Endothelial cell of umbilical vein (primary cell): Measurements from ENCODE around the gene LRP1B. TPM values are rescaled to one million over a fixed set of nuclear protein-coding genes. Genes with fewer than 3 reads are reported as not detected.

Experiments used
- BruUV-seq: library from RNA; stranded (reverse); fragments of 400-500 nt; replicated peaks from 2 replicates; lab custom pipeline; 2021; lab: Mats Ljungman, UMichigan
- CTCF ChIA-PET: fragments of 300-600, 350-600 bp; sonication (Branson Sonifier 250); formaldehyde crosslinking; loops from one replicate; lab custom pipeline; 2021; ENCODE audit warnings: antibody characterized with exemption, inconsistent platforms; lab: Charles Lee
- POLR2A ChIA-PET: fragments of 300-600, 350-600 bp; sonication (Branson Sonifier 250); formaldehyde crosslinking; loops from one replicate; lab custom pipeline; 2021; ENCODE audit warnings: antibody characterized with exemption, inconsistent platforms; lab: Charles Lee
- DNase-seq: peaks from one replicate; pipeline ENCODE4 v3.0.0-alpha.2; 2011; ENCODE audit warnings: low read depth, low spot score
- FAIRE-seq: peaks from 2 replicates; lab custom pipeline; 2011; peaks lifted over from hg19 to GRCh38; lab: Jason Lieb, UNC
- H2AFZ ChIP-seq: 2 replicates; pipeline ENCODE4 v1.6.0; 2012; ENCODE audit warnings: low read depth, low read length, control low read depth, inconsistent platforms
- H3K27ac ChIP-seq: 2 replicates; pipeline ENCODE4 v1.5.1; 2011; ENCODE audit warnings: low read depth, mild to moderate bottlenecking, control low read depth, low read length, moderate library complexity; ENCODE audit not compliant: insufficient read depth
- H3K27me3 ChIP-seq, 2 experiments: 2 replicates each; pipeline versions ENCODE4 v1.6.0 to v1.6.1; 2011; ENCODE audit warnings: low read length in 2 of 2, mixed read lengths in 1 of 2; ENCODE audit not compliant: control insufficient read depth in 2 of 2, insufficient read depth in 2 of 2
- H3K36me3 ChIP-seq, 2 experiments: 2 replicates in 1 of 2; 3 replicates in 1 of 2; pipeline ENCODE4 v1.5.1; 2011; ENCODE audit warnings: low read length in 2 of 2, mild to moderate bottlenecking in 1 of 2, moderate library complexity in 1 of 2; ENCODE audit not compliant: control insufficient read depth in 2 of 2, insufficient read depth in 2 of 2; ENCODE audit errors: extremely low read depth in 1 of 2
- H3K4me1 ChIP-seq: 3 replicates; pipeline ENCODE4 v1.5.1; 2011; ENCODE audit warnings: mild to moderate bottlenecking, low read length; ENCODE audit not compliant: control insufficient read depth, insufficient read depth; ENCODE audit errors: extremely low read depth
- H3K4me2 ChIP-seq: 2 replicates; pipeline ENCODE4 v1.6.1; 2011; ENCODE audit warnings: low read length, control low read depth, mixed read lengths; ENCODE audit not compliant: insufficient read depth
- H3K4me3 ChIP-seq, 3 experiments: fragments of 200-600 bp in 1 of 3; sonication (generic), shearing (Covaris generic) in 1 of 3; replicated peaks in 1 of 3; 2 replicates each; pipeline ENCODE4 v1.5.1; 2011 to 2016; ENCODE audit warnings: control low read depth in 3 of 3, low read length in 3 of 3, mild to moderate bottlenecking in 2 of 3, inconsistent platforms in 1 of 3, low read depth in 1 of 3, moderate library complexity in 1 of 3; ENCODE audit not compliant: insufficient read depth in 1 of 3
- H3K79me2 ChIP-seq: 2 replicates; pipeline ENCODE4 v1.6.0; 2012; ENCODE audit warnings: low read length, inconsistent platforms; ENCODE audit not compliant: control insufficient read depth, insufficient read depth
- H3K9ac ChIP-seq: replicated peaks from 2 replicates; pipeline ENCODE3; 2011; ENCODE audit warnings: low read length, control low read depth; ENCODE audit not compliant: insufficient read depth; ENCODE audit errors: extremely low read depth
- H3K9me1 ChIP-seq: replicated peaks from 3 replicates; pipeline ENCODE4 v1.6.0; 2011; ENCODE audit warnings: mild to moderate bottlenecking, low read length; ENCODE audit not compliant: control insufficient read depth, insufficient read depth; ENCODE audit errors: extremely low read depth
- H3K9me3 ChIP-seq: replicated peaks from 2 replicates; pipeline ENCODE4 v1.5.1; 2012; ENCODE audit warnings: low read length, inconsistent platforms; ENCODE audit not compliant: control insufficient read depth, insufficient read depth
- H4K20me1 ChIP-seq: replicated peaks from 2 replicates; pipeline ENCODE3; 2011; ENCODE audit warnings: mild to moderate bottlenecking, low read length; ENCODE audit not compliant: control insufficient read depth, insufficient read depth; ENCODE audit errors: extremely low read depth
- CTCF ChIP-seq, 2 donors: IDR thresholded peaks; 1 replicate in 1 of 2; 2 replicates in 1 of 2; pipeline ENCODE4 v1.5.1; 2011; ENCODE audit warnings: low read length in 2 of 2, mild to moderate bottlenecking in 2 of 2, moderate library complexity in 2 of 2, control low read depth in 1 of 2, inconsistent platforms in 1 of 2, low read depth in 1 of 2; ENCODE audit not compliant: insufficient read depth in 1 of 2; ENCODE audit errors: extremely low read depth in 1 of 2
- EZH2 ChIP-seq: IDR thresholded peaks from 2 replicates; pipeline ENCODE4 v1.6.1; 2012; ENCODE audit warnings: borderline replicate concordance, low read depth, mild to moderate bottlenecking, moderate library complexity, low read length, inconsistent platforms; ENCODE audit not compliant: severe bottlenecking
- FOS ChIP-seq: IDR thresholded peaks from 2 replicates; pipeline ENCODE4 v1.6.1; 2011; ENCODE audit warnings: mild to moderate bottlenecking, low read length, moderate library complexity, borderline replicate concordance; ENCODE audit not compliant: insufficient read depth
- GATA2 ChIP-seq: IDR thresholded peaks from 2 replicates; pipeline ENCODE4 v1.7.0; 2011; ENCODE audit warnings: low read depth, mild to moderate bottlenecking, moderate library complexity, mixed read lengths, low read length; ENCODE audit not compliant: insufficient read length, insufficient read depth
- JUN ChIP-seq: IDR thresholded peaks from 2 replicates; pipeline ENCODE4 v1.6.1; 2011; ENCODE audit warnings: borderline replicate concordance, low read depth; ENCODE audit not compliant: insufficient read length, insufficient read depth
- MYC ChIP-seq: IDR thresholded peaks from one replicate; pipeline ENCODE4 v1.6.1; 2011; ENCODE audit warnings: mild to moderate bottlenecking, low read depth, low read length
- POLR2A ChIP-seq: IDR thresholded peaks from 2 replicates; pipeline ENCODE4 v1.6.1; 2012; ENCODE audit warnings: low read depth, mild to moderate bottlenecking, control low read depth, low read length
- POLR2AphosphoS5 ChIP-seq: IDR thresholded peaks from 2 replicates; pipeline ENCODE4 v1.6.1; 2012; ENCODE audit warnings: low read depth, mild to moderate bottlenecking, control low read depth, low read length, moderate library complexity; ENCODE audit not compliant: insufficient read depth
- dilution Hi-C: fragments of 300-500 bp; cut with MboI; formaldehyde crosslinking; loops from one replicate; pipeline ENCODE4 v1.15.0; 2019; ENCODE audit warnings: low sequenced_read_pairs; ENCODE audit not compliant: extremely low pct_ligation_motif_present
- intact Hi-C: fragments of 100-400 bp; cut with micrococcal nuclease; formaldehyde crosslinking; loops from one replicate; pipeline ENCODE4 v1.10.0; 2022
- polyA plus RNA-seq, 4 experiments: library from polyadenylated mRNA; depleted of rRNA in 3 of 4; stranded (reverse) in 3 of 4; unstranded in 1 of 4; fragments of >200 nt; gene quantifications; 2 replicates each; pipeline versions ENCODE4 v1.2.1 to v1.2.3, GENCODE V29; 2011 to 2012; ENCODE audit warnings: missing spikeins in 1 of 4
- total RNA-seq: library from RNA; stranded (reverse); gene quantifications from 2 replicates; pipeline ENCODE4 v1.2.3, GENCODE V29; 2021
- TF ChIP-seq, protein P1 (sequence below): IDR thresholded peaks from 2 replicates; pipeline ENCODE4 v1.6.1; 2011; ENCODE audit not compliant: insufficient read depth, insufficient read length

Gene LRP1B
- total and polyA plus RNA-seq, 2 donors (not counting 3 experiments of a cell fraction or from before 2014, with no cell fraction given) = 0.03 to 0.07 TPM

DNA sequence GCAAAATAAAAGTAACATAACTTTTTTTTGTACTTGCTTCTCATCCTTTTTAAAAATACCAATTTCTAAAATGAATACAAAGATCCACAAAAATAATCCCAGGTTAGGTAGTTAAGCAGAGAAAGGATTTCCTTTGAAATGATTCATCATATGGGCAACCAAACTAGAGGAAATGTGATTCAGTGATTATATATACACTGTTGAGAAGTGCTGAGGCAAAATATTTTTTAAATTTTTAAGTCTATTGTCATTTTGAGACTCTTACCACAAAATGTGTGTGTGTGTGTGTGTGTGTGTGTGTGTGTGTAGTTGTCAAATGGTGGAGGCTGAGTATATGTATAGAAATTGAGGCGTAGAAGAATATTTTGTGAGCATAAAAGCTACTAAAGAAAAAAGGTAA lies 1075.3 kb downstream of the LRP1B start:
- Histone ChIP-seq H3K27me3 (no peaks in the 10 kb centered on the region), H3K9ac (no peak overlapping the region), H3K27ac (peak overlapping the region; percentile 43), H4K20me1 (no peaks in the 10 kb centered on the region), H3K4me2 (peak overlapping the region; percentile 70), H3K79me2 (no peaks in the 10 kb centered on the region), H3K4me3 (no peak overlapping the region), H3K4me1 (peaks cover 13% of the 10 kb centered on the region), H3K9me3 (no peaks in the 10 kb centered on the region), H2AFZ (no peak overlapping the region), H3K9me1 (no peaks in the 10 kb centered on the region), H3K36me3 (no peaks in the 10 kb centered on the region)
- dilution Hi-C loops = no loop called here
- ChIA-PET CTCF (no interaction called here), POLR2A (no interaction called here)
- peak; percentile 69 for FAIRE-seq
- TF ChIP-seq POLR2AphosphoS5 = no peak
- peak; percentile 96 for TF ChIP-seq FOS
- peak; percentile 78 for TF ChIP-seq JUN
- TF ChIP-seq POLR2A = no peak
- DNase-seq = peak; percentile 77
- intact Hi-C loops = loop anchor here (1.0 to 2.0 kb wide), 3 partner anchors 15 to 1131 kb away; no protein-coding TSS in a partner anchor
- no TSS peak for BruUV-seq

GRCh38 chr2:141048951-141049350 lies 1081.9 kb downstream of the LRP1B start:
- CTCF ChIA-PET = no interaction called here
- Histone ChIP-seq H3K4me1 (no peaks in the 10 kb centered on the region), H3K4me2 (no peak overlapping the region), H3K79me2 (no peaks in the 10 kb centered on the region), H3K9me3 (no peaks in the 10 kb centered on the region), H3K4me3 (no peak overlapping the region), H3K9ac (no peak overlapping the region), H4K20me1 (no peaks in the 10 kb centered on the region), H2AFZ (no peak overlapping the region), H3K36me3 (no peaks in the 10 kb centered on the region), H3K27me3 (no peaks in the 10 kb centered on the region), H3K9me1 (no peaks in the 10 kb centered on the region), H3K27ac (no peak overlapping the region)
- FAIRE-seq (no peak), DNase-seq (no peak)
- intact Hi-C loops (no loop called here), dilution Hi-C loops (no loop called here)
- POLR2A ChIA-PET = no interaction called here
- no TSS peak for BruUV-seq
- TF ChIP-seq MYC (no peak), CTCF (IDR thresholded peaks at IDR 0.05; ENCODE audit: extremely low read depth in 1 of 2, insufficient read depth in 1 of 2, low read depth in 1 of 2, low read length in 2 of 2) (no peak), JUN (no peak), POLR2A (no peak), EZH2 (no peak), FOS (no peak), POLR2AphosphoS5 (no peak), GATA2 (no peak)
- TF ChIP-seq, protein P1, sequence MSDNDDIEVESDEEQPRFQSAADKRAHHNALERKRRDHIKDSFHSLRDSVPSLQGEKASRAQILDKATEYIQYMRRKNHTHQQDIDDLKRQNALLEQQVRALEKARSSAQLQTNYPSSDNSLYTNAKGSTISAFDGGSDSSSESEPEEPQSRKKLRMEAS = no peak
